ENCODE results near the gene SERINC2. TPM values are rescaled to one million over a fixed set of nuclear protein-coding genes. Genes with fewer than 3 reads are reported as not detected.

The SERINC2 gene
- total and polyA plus RNA-seq, 7 donors = 0.33 to 254 (median 0.81) TPM

GRCh38 chr1:31409946-31410858 is 2.8 kb upstream of the SERINC2 start:
- TF ChIP-seq CTCF (IDR thresholded peaks at IDR 0.05) (no peak), EP300 (IDR thresholded peaks at IDR 0.05) (no peak), POLR2AphosphoS5 (IDR thresholded peaks at IDR 0.05) (no peak), POLR2A (IDR thresholded peaks at IDR 0.05) (no peak)
- H3K4me1 ChIP-seq = peaks cover 0 to 16% (median 14%) of the 10 kb centered on the region in 4 donors
- H3K27me3 ChIP-seq = peaks cover 18 to 52% (median 37%) of the 10 kb centered on the region in 3 donors
- H3K27ac ChIP-seq = no peak overlapping the region
- intact Hi-C loops (cut with DNase I) = no loop called here
- no peak for DNase-seq
- H3K9me3 ChIP-seq = no peaks in the 10 kb centered on the region
- no peaks in the 10 kb centered on the region for H3K36me3 ChIP-seq
- WGBS, 2 donors = 76 to 83% methylated on average over 6 of the region's 6 CpGs
- no peak overlapping the region for H3K4me3 ChIP-seq

GRCh38 chr1:31410871-31411270 is 2.1 kb upstream of the SERINC2 start:
- Histone ChIP-seq H3K27ac (no peak overlapping the region), H3K4me3 (no peak overlapping the region), H3K4me1 (peaks cover 0 to 16% (median 14%) of the 10 kb centered on the region in 4 donors), H3K9me3 (no peaks in the 10 kb centered on the region), H3K27me3 (peaks cover 18 to 52% (median 37%) of the 10 kb centered on the region in 3 donors), H3K36me3 (no peaks in the 10 kb centered on the region)
- TF ChIP-seq EP300 (IDR thresholded peaks at IDR 0.05) (no peak), POLR2A (IDR thresholded peaks at IDR 0.05) (no peak), CTCF (IDR thresholded peaks at IDR 0.05) (no peak), POLR2AphosphoS5 (IDR thresholded peaks at IDR 0.05) (no peak)
- no peak for DNase-seq
- intact Hi-C loops (cut with DNase I) = no loop called here
- WGBS, 2 donors = 79 to 84% methylated on average over 4 of the region's 4 CpGs

GRCh38 chr1:31412205-31412604 is 808 bp upstream of the SERINC2 start:
- intact Hi-C loops (cut with DNase I) = no loop called here
- H3K9me3 ChIP-seq = no peaks in the 10 kb centered on the region

GRCh38 chr1:31413405-31414001 is 490 bp downstream of the SERINC2 start:
- H3K4me1 ChIP-seq = peaks cover 0 to 16% (median 14%) of the 10 kb centered on the region in 4 donors
- 1% methylated on average over 54 of the region's 54 CpGs for WGBS, 2 donors
- intact Hi-C loops (cut with DNase I) = no loop called here
- peaks cover 18 to 47% (median 37%) of the 10 kb centered on the region in 3 donors for H3K27me3 ChIP-seq
- no peaks in the 10 kb centered on the region for H3K36me3 ChIP-seq
- H3K9me3 ChIP-seq = no peaks in the 10 kb centered on the region
- H3K27ac ChIP-seq = peak overlapping the region in 2 of 4 donors; percentile 41 to 59
- TF ChIP-seq CTCF (IDR thresholded peaks at IDR 0.05) (no peak), POLR2AphosphoS5 (IDR thresholded peaks at IDR 0.05) (no peak), EP300 (IDR thresholded peaks at IDR 0.05) (no peak)
- peak; percentile 79 for DNase-seq
- peak overlapping the region; percentile 26 to 61 (median 59) for H3K4me3 ChIP-seq

More at GRCh38 chr1:31412205-31412604, 808 bp upstream of the SERINC2 start:
- Histone ChIP-seq H3K36me3 (no peaks in the 10 kb centered on the region), H3K4me1 (peaks cover 0 to 16% (median 14%) of the 10 kb centered on the region in 4 donors), H3K4me3 (no peak overlapping the region), H3K27ac (no peak overlapping the region), H3K27me3 (peaks cover 18 to 52% (median 37%) of the 10 kb centered on the region in 3 donors)
- no peak for TF ChIP-seq EP300 (IDR thresholded peaks at IDR 0.05)
- TF ChIP-seq POLR2AphosphoS5 (IDR thresholded peaks at IDR 0.05) = no peak
- TF ChIP-seq POLR2A (IDR thresholded peaks at IDR 0.05) = no peak
- no peak for TF ChIP-seq CTCF (IDR thresholded peaks at IDR 0.05)
- WGBS, 2 donors = 64 to 72% methylated on average over 2 of the region's 2 CpGs
- DNase-seq = no peak

Measured in sigmoid colon (tissue), 7 donors.